PC-3 (cell line): ENCODE results near the gene AGBL1. TPM values are rescaled to one million over a fixed set of nuclear protein-coding genes. Genes with fewer than 3 reads are reported as not detected.

Experiments
- ATAC-seq: fragments of 200-7000 bp; cut with Tn5 transposase; 2 replicates; pipeline ENCODE4 v1.9.1; 2020; ENCODE audit warnings: mild to moderate bottlenecking, moderate library complexity
- BruUV-seq: library from RNA; stranded (reverse); fragments of 400-500 nt; replicated peaks from 2 replicates; lab custom pipeline; 2021; lab: Mats Ljungman, UMichigan
- CTCF ChIA-PET: fragments of 300-600 bp; sonication (Branson Sonifier 250); formaldehyde crosslinking; loops from one replicate; lab custom pipeline; 2022; ENCODE audit warnings: antibody characterized with exemption; lab: Charles Lee
- POLR2A ChIA-PET: fragments of 300-600 bp; sonication (Branson Sonifier 250); formaldehyde crosslinking; loops from one replicate; lab custom pipeline; 2022; ENCODE audit warnings: antibody characterized with exemption; ENCODE audit not compliant: unreplicated experiment; lab: Charles Lee
- DNase-seq: peaks from one replicate; pipeline ENCODE4 v3.0.0-alpha.2; 2015
- H2AFZ ChIP-seq: fragments of 300-600 bp; sonication (generic); 2 replicates; pipeline ENCODE4 v1.6.0; 2016; ENCODE audit warnings: antibody characterized with exemption, low read length
- H3F3A ChIP-seq: fragments of 300-600 bp; sonication (generic); one replicate; pipeline ENCODE4 v1.6.0; 2017; ENCODE audit warnings: antibody characterized with exemption, low read length, control low read depth, mild to moderate bottlenecking; ENCODE audit not compliant: unreplicated experiment
- H3K27ac ChIP-seq: fragments of 300-600 bp; sonication (generic); 2 replicates; pipeline ENCODE4 v1.5.1; 2016; ENCODE audit warnings: mild to moderate bottlenecking, low read length
- H3K27me3 ChIP-seq: fragments of 300-600 bp; sonication (generic); 2 replicates; pipeline ENCODE4 v1.6.1; 2016; ENCODE audit warnings: low read length, mixed read lengths
- H3K36me3 ChIP-seq: fragments of 300-600 bp; sonication (generic); 2 replicates; pipeline ENCODE4 v1.6.1; 2016; ENCODE audit warnings: low read depth, mixed run types, low read length, mixed read lengths
- H3K4me1 ChIP-seq: fragments of 300-600 bp; sonication (generic); 2 replicates; pipeline ENCODE4 v1.5.1; 2016; ENCODE audit warnings: low read length; ENCODE audit not compliant: insufficient read depth
- H3K4me2 ChIP-seq: fragments of 300-600 bp; sonication (generic); 2 replicates; pipeline ENCODE4 v1.6.0; 2016; ENCODE audit warnings: low read length
- H3K4me3 ChIP-seq: fragments of 300-600 bp; sonication (generic); 2 replicates; pipeline ENCODE4 v1.5.1; 2016; ENCODE audit warnings: mild to moderate bottlenecking, low read length, mixed read lengths
- H3K79me2 ChIP-seq: fragments of 300-600 bp; sonication (generic); 2 replicates; pipeline ENCODE4 v1.6.1; 2017; ENCODE audit warnings: low read length, mixed read lengths
- H3K9ac ChIP-seq: fragments of 300-600 bp; sonication (generic); 2 replicates; pipeline ENCODE4 v1.6.0; 2016; ENCODE audit warnings: mild to moderate bottlenecking, low read length
- H3K9me2 ChIP-seq: fragments of 300-600 bp; sonication (generic); replicated peaks from 2 replicates; pipeline ENCODE4 v1.6.1; 2016; ENCODE audit warnings: mixed run types, low read length, mixed read lengths
- H3K9me3 ChIP-seq: fragments of 300-600 bp; sonication (generic); 2 replicates; pipeline ENCODE4 v1.6.1; 2016; ENCODE audit warnings: low read length, mixed read lengths
- H4K20me1 ChIP-seq: fragments of 300-600 bp; sonication (generic); 2 replicates; pipeline ENCODE4 v1.6.1; 2016; ENCODE audit warnings: low read length, mixed read lengths
- EZH2 ChIP-seq: fragments of 300-600 bp; sonication (generic); IDR thresholded peaks from one replicate; pipeline ENCODE4 v1.6.1; 2017; ENCODE audit warnings: antibody characterized with exemption, mild to moderate bottlenecking, low read length; ENCODE audit not compliant: unreplicated experiment
- EZH2phosphoT487 ChIP-seq: fragments of 300-600 bp; sonication (generic); IDR thresholded peaks from 2 replicates; pipeline ENCODE4 v1.6.1; 2018; ENCODE audit warnings: mild to moderate bottlenecking, antibody characterized with exemption, low read length, borderline replicate concordance
- intact Hi-C: fragments of 100-400 bp; cut with micrococcal nuclease; formaldehyde crosslinking; loops from 2 replicates; pipeline ENCODE4 v1.9.0; 2023
- total RNA-seq: library from RNA; depleted of rRNA; stranded (reverse); fragments of >200 nt; gene quantifications from 2 replicates; pipeline ENCODE4 v1.2.3, GENCODE V29; 2014
- TF ChIP-seq, protein P1 (sequence below): fragments of 300-600 bp; sonication (generic); conservative IDR thresholded peaks from 2 replicates; pipeline ENCODE4 v1.5.1; 2017; ENCODE audit warnings: antibody characterized with exemption, low read depth, mild to moderate bottlenecking, low read length

Gene AGBL1
- total RNA-seq, 1 experiment from 2014 or later, result not detected

DNA sequence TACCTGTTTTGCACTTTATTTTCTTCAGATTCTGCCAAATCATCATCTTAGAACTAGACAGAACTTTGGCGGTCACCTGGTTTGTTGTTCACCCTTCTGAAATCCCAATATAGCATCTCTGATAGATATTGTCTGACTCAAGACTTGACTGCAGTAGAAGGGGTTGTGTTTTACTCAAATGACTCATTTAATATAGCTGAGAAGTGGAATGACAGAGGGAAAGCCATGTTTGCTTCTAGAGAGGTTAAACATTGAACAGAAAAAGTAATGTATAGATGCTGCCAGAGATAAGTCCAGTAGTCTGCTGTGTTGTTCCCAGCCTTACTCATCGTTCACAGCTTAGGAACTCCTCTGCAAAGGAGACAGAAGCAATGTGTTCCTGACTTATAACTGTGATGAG, 402.0 kb downstream of the AGBL1 start:
- Histone ChIP-seq H3K9me3 (no peaks in the 10 kb centered on the region), H3K4me3 (no peak overlapping the region), H2AFZ (no peak overlapping the region), H3K27ac (no peak overlapping the region), H3K79me2 (no peaks in the 10 kb centered on the region), H4K20me1 (no peaks in the 10 kb centered on the region), H3K36me3 (no peaks in the 10 kb centered on the region), H3K4me1 (no peaks in the 10 kb centered on the region), H3K4me2 (no peak overlapping the region), H3K27me3 (no peaks in the 10 kb centered on the region), H3F3A (no peaks in the 10 kb centered on the region), H3K9me2 (no peaks in the 10 kb centered on the region), H3K9ac (no peak overlapping the region)
- ChIA-PET CTCF (no interaction called here), POLR2A (no interaction called here)
- TF ChIP-seq EZH2 (no peak), EZH2phosphoT487 (no peak)
- TF ChIP-seq, protein P1, sequence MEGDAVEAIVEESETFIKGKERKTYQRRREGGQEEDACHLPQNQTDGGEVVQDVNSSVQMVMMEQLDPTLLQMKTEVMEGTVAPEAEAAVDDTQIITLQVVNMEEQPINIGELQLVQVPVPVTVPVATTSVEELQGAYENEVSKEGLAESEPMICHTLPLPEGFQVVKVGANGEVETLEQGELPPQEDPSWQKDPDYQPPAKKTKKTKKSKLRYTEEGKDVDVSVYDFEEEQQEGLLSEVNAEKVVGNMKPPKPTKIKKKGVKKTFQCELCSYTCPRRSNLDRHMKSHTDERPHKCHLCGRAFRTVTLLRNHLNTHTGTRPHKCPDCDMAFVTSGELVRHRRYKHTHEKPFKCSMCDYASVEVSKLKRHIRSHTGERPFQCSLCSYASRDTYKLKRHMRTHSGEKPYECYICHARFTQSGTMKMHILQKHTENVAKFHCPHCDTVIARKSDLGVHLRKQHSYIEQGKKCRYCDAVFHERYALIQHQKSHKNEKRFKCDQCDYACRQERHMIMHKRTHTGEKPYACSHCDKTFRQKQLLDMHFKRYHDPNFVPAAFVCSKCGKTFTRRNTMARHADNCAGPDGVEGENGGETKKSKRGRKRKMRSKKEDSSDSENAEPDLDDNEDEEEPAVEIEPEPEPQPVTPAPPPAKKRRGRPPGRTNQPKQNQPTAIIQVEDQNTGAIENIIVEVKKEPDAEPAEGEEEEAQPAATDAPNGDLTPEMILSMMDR, result no peak
- intact Hi-C loops, result no loop called here
- BruUV-seq, result no TSS peak
- ATAC-seq, result no peak
- no peak for DNase-seq

DNA sequence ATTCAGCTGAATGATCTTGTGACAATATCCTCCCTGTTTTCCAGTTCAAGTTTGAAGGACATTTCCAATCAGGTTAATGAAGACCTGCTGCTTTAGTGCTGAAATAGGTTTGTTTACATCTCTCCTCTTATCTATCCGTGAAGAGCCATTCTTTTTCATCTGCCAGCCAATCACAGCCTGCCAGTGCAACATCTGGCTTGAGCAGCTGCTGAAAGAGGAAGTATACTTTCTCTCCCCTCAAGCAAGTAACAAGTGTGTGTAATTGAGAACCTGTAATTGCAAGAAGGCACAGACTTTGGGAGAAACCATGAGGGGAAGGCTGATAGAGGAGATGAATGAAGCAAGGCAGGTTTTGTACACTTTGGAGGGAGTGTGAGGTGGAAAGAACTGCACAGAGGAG, 404.3 kb downstream of the AGBL1 start:
- intact Hi-C loops, result no loop called here
- DNase-seq (no peak), ATAC-seq (no peak)
- H3K4me3 ChIP-seq, result no peak overlapping the region
- no peak for TF ChIP-seq EZH2phosphoT487
- TF ChIP-seq EZH2, result no peak
- TF ChIP-seq, protein P1, result no peak
- ChIA-PET CTCF (no interaction called here), POLR2A (no interaction called here)
- H3K9ac ChIP-seq, result no peak overlapping the region
- H4K20me1 ChIP-seq, result no peaks in the 10 kb centered on the region
- no peak overlapping the region for H2AFZ ChIP-seq
- no peaks in the 10 kb centered on the region for H3K9me3 ChIP-seq
- H3K4me2 ChIP-seq, result no peak overlapping the region
- H3K9me2 ChIP-seq, result no peaks in the 10 kb centered on the region
- no peaks in the 10 kb centered on the region for H3F3A ChIP-seq
- H3K79me2 ChIP-seq, result no peaks in the 10 kb centered on the region
- H3K27ac ChIP-seq, result no peak overlapping the region
- BruUV-seq, result no TSS peak
- H3K27me3 ChIP-seq, result no peaks in the 10 kb centered on the region
- no peaks in the 10 kb centered on the region for H3K36me3 ChIP-seq
- no peaks in the 10 kb centered on the region for H3K4me1 ChIP-seq

DNA sequence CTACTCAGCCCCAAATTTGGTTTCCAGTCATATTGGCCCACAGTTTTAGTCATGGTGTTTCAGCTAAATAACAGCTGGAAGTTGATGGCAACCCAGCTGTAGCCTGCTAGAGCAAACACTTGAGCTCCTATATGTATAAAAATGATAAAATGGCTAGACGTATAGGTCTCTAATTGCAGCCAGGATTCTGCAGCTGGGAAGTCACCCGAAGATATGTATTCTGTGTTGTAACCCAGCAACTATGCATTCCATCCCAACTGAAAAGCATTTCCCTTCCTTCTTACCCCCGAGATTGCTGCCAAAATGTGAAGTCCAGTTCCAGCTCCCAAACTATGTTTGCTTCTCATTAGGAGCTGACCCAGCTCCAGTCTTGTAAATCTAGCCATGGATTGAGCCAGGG, 408.4 kb downstream of the AGBL1 start:
- DNase-seq (no peak), ATAC-seq (no peak)
- H3K27ac ChIP-seq, result no peak overlapping the region
- no peaks in the 10 kb centered on the region for H3K36me3 ChIP-seq
- ChIA-PET POLR2A (no interaction called here), CTCF (no interaction called here)
- no peaks in the 10 kb centered on the region for H4K20me1 ChIP-seq
- no peaks in the 10 kb centered on the region for H3F3A ChIP-seq
- no peaks in the 10 kb centered on the region for H3K79me2 ChIP-seq
- H3K9me2 ChIP-seq, result no peaks in the 10 kb centered on the region
- no peak overlapping the region for H2AFZ ChIP-seq
- intact Hi-C loops, result no loop called here
- no TSS peak for BruUV-seq
- no peak overlapping the region for H3K9ac ChIP-seq
- H3K9me3 ChIP-seq, result no peaks in the 10 kb centered on the region
- no peaks in the 10 kb centered on the region for H3K27me3 ChIP-seq
- TF ChIP-seq, protein P1, result no peak
- TF ChIP-seq EZH2phosphoT487 (no peak), EZH2 (no peak)
- no peaks in the 10 kb centered on the region for H3K4me1 ChIP-seq
- H3K4me3 ChIP-seq, result no peak overlapping the region
- no peak overlapping the region for H3K4me2 ChIP-seq
